Measurements from ENCODE around the gene IL12RB2.
"Not testable (repeated sequence)": the region's sequence is repeated elsewhere in the genome, so short reads cannot be mapped to it uniquely, and the experiment has no call there.

The IL12RB2 gene

GRCh38 chr1:67441739-67442281 lies 134.1 kb downstream of the IL12RB2 start:
- TF ChIP-seq CTCF (IDR thresholded peaks at IDR 0.05; ENCODE audit: control insufficient read depth, extremely low read depth, insufficient read depth) = no peak
- no peak overlapping the region for H3K4me3 ChIP-seq (ENCODE audit: low read depth, low read length)
- DNase-seq (ENCODE audit: low read depth) = no peak

GRCh38 chr1:67446014-67446413 lies 138.3 kb downstream of the IL12RB2 start:
- H3K4me3 ChIP-seq (ENCODE audit: low read depth, low read length); DNase-seq (ENCODE audit: low read depth): not testable (repeated sequence)

All from LNCaP clone FGC (cell line).